HepG2 (cell line): ENCODE data around the gene TBC1D16. TPM values are rescaled to one million over a fixed set of nuclear protein-coding genes. Genes with fewer than 3 reads are reported as not detected.

Experiments
- ATAC-seq: fragments of 200-7000 bp; cut with Tn5 transposase; 3 replicates; pipeline ENCODE4 v1.9.1; 2020; ENCODE audit warnings: mild to moderate bottlenecking, moderate library complexity
- BruUV-seq: library from RNA; stranded (reverse); fragments of 400-500 nt; replicated peaks from 2 replicates; lab custom pipeline; 2021; lab: Mats Ljungman, UMichigan
- CTCF ChIA-PET: fragments of 300-600 bp; formaldehyde crosslinking; extraction: SDS; loops from one replicate; lab custom pipeline; 2021; ENCODE audit warnings: low total read pairs, inconsistent platforms, low intra/inter-chr PET ratio; lab: Yijun Ruan, JAX
- POLR2A ChIA-PET: fragments of 350-600 bp; sonication (Branson Sonifier 250); formaldehyde crosslinking; loops from one replicate; lab custom pipeline; 2020; ENCODE audit warnings: antibody characterized with exemption, inconsistent platforms; lab: Yijun Ruan, JAX
- DNase-seq: peaks from one replicate; pipeline ENCODE4 v3.0.0-alpha.2; 2015; ENCODE audit warnings: low spot score
- FAIRE-seq: peaks from 3 replicates; lab custom pipeline; 2011; peaks lifted over from hg19 to GRCh38; lab: Jason Lieb, UNC
- H2AFZ ChIP-seq: one replicate; pipeline ENCODE4 v1.6.1; 2011; ENCODE audit warnings: low read length, inconsistent platforms
- H3K27ac ChIP-seq: fragments of 300-600 bp; 3 replicates; pipeline ENCODE4 v1.8.0; 2011; ENCODE audit warnings: mixed run types, mild to moderate bottlenecking, mixed read lengths, low read length, inconsistent platforms; ENCODE audit not compliant: insufficient read depth; ENCODE audit errors: extremely low read length
- H3K27me3 ChIP-seq, 2 experiments: fragments of 200-600 bp in 1 of 2; 2 replicates in 1 of 2; 3 replicates in 1 of 2; pipeline versions ENCODE4 v1.6.0 to v1.8.0; 2011; ENCODE audit warnings: low read length in 2 of 2, mild to moderate bottlenecking in 2 of 2, moderate library complexity in 2 of 2, inconsistent platforms in 1 of 2; ENCODE audit not compliant: insufficient read depth in 2 of 2, control insufficient read depth in 1 of 2
- H3K36me3 ChIP-seq, 2 experiments: fragments of 200-600 bp in 1 of 2; replicated peaks in 1 of 2; 2 replicates in 1 of 2; 3 replicates in 1 of 2; pipeline versions ENCODE4 v1.5.1 to v1.8.0; 2011; ENCODE audit warnings: low read length in 2 of 2, inconsistent platforms in 1 of 2; ENCODE audit not compliant: insufficient read depth in 2 of 2, control insufficient read depth in 1 of 2
- H3K4me1 ChIP-seq: 2 replicates; pipeline ENCODE4 v1.5.1; 2012; ENCODE audit warnings: low read length, inconsistent platforms; ENCODE audit not compliant: insufficient read depth
- H3K4me2 ChIP-seq: 2 replicates; pipeline ENCODE4 v1.6.0; 2011; ENCODE audit warnings: low read depth, low read length, inconsistent platforms
- H3K4me3 ChIP-seq, 3 experiments: fragments of 200-600 bp in 1 of 3; sonication (generic), shearing (Covaris generic) in 1 of 3; replicated peaks in 1 of 3; 2 replicates each; pipeline ENCODE4 v1.5.1; 2011 to 2016; ENCODE audit warnings: low read length in 3 of 3, inconsistent platforms in 2 of 3, low read depth in 2 of 3, mild to moderate bottlenecking in 2 of 3, control low read depth in 1 of 3, mixed read lengths in 1 of 3; ENCODE audit not compliant: insufficient read depth in 1 of 3
- H3K79me2 ChIP-seq: one replicate; pipeline ENCODE4 v1.6.1; 2011; ENCODE audit warnings: low read length, inconsistent platforms; ENCODE audit not compliant: insufficient read depth
- H3K9ac ChIP-seq: 2 replicates; pipeline ENCODE4 v1.6.0; 2011; ENCODE audit warnings: mild to moderate bottlenecking, low read depth, low read length, inconsistent platforms; ENCODE audit not compliant: insufficient read depth
- H3K9me3 ChIP-seq: 2 replicates; pipeline ENCODE4 v1.5.1; 2012; ENCODE audit warnings: mild to moderate bottlenecking, low read length
- H4K20me1 ChIP-seq: 2 replicates; pipeline ENCODE4 v1.6.0; 2011; ENCODE audit warnings: inconsistent platforms, mild to moderate bottlenecking, low read length, moderate library complexity; ENCODE audit not compliant: insufficient read depth
- MAFG ChIP-seq: sonication (generic); formaldehyde crosslinking; IDR thresholded peaks from 2 replicates; pipeline ENCODE4 v1.5.1; 2020; ENCODE audit warnings: mild to moderate bottlenecking, missing genetic modification reagents
- MEIS1 ChIP-seq: sonication (generic); formaldehyde crosslinking; IDR thresholded peaks from 2 replicates; pipeline ENCODE4 v1.9.0; 2021; ENCODE audit warnings: mild to moderate bottlenecking, missing genetic modification reagents, moderate library complexity, borderline replicate concordance
- ZNF280B ChIP-seq: sonication (generic); formaldehyde crosslinking; IDR thresholded peaks from 2 replicates; pipeline ENCODE4 v1.5.0; 2020; ENCODE audit warnings: missing genetic modification reagents, mild to moderate bottlenecking, borderline replicate concordance
- WGBS: methylation state at CpG from one replicate; pipeline ENCODE4 v1.1.6; 2017; ENCODE audit warnings: low lambda C conversion rate; 5-methylcytosine and 5-hydroxymethylcytosine counted together
- in situ Hi-C: cut with HindIII; loops from 2 replicates; pipeline ENCODE4 v1.10.0; 2017; ENCODE audit warnings: low pct_unique_long_range_greater_than_20kb; ENCODE audit not compliant: extremely low pct_ligation_motif_present
- intact Hi-C: fragments of 100-400 bp; cut with micrococcal nuclease; formaldehyde crosslinking; loops from one replicate; pipeline ENCODE4 v1.10.0; 2022; ENCODE audit not compliant: unreplicated experiment
- polyA plus RNA-seq, 8 experiments: library from polyadenylated mRNA; depleted of rRNA in 3 of 8; stranded (reverse) in 7 of 8; unstranded in 1 of 8; fragments of >200 nt; fragmentation: Illumina TruSeq in 4 of 8; extraction: Trizol in 4 of 8; gene quantifications; 2 replicates each; pipeline versions ENCODE4 v1.2.1 to v1.2.3, GENCODE V29; 2011 to 2016; ENCODE audit warnings: low read depth in 4 of 8, missing spikeins in 1 of 8, mixed read lengths in 1 of 8; ENCODE audit not compliant: insufficient read depth in 1 of 8
- total RNA-seq, 5 experiments: library from RNA; depleted of rRNA; stranded (reverse); fragments of >200 nt; fragmentation: Illumina TruSeq; extraction: Trizol; gene quantifications; 2 replicates each; pipeline ENCODE4 v1.2.3, GENCODE V29; 2016; ENCODE audit warnings: low read depth in 1 of 5

TBC1D16 gene
- total and polyA plus RNA-seq, 2 of the 13 experiments (the other 11 are each of a cell fraction or from before 2014, with no cell fraction given) = 14.9 to 24.9 TPM

DNA sequence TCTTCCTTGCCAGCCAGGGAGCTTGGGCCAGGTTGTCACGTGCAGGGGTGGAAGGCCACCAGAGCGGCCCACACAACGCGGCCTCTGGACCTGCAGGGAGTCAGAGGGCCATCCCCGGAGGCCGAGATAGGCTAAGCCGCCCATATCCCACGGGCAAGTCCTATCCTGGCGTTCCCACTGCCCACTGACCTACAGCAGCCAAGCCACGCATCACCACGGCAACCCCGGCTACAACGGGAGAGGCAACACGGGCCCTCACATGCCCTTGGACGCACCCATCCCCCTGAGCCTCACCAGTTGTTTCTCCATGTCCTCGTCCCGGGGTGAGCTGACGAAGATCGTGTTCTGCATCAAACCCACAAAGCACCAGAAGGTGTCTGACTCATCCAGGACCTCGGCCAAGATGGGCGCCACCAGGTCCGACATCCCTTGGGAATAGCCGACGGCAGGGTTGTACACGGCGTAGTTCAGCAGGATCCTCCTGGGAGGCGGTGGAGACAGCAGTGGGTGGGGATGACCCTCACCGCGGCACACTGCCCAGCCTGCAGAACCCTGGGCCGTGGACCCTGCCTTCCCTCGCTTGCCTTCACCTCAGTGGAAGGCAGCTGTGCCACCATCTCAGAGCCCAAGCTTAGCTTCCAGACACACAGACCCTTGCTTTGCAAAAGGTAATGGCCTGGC, 88.2 kb downstream of the TBC1D16 start:
- FAIRE-seq (no peak), ATAC-seq (no peak), DNase-seq (no peak)
- 92% methylated on average over 21 of the region's 31 CpGs for WGBS
- Histone ChIP-seq H3K4me1 (peaks cover 9% of the 10 kb centered on the region), H3K9me3 (no peaks in the 10 kb centered on the region), H4K20me1 (no peaks in the 10 kb centered on the region), H3K79me2 (no peaks in the 10 kb centered on the region), H3K36me3 (peaks cover 24 to 52% of the 10 kb centered on the region in 2 experiments), H3K27ac (no peak overlapping the region), H3K4me3 (no peak overlapping the region)
- no TSS peak for BruUV-seq
- POLR2A ChIA-PET = interaction anchor here (0.9 to 1.0 kb wide), 2 partner anchors 15 to 21 kb away, joined by 3 read pairs; no protein-coding TSS in a partner anchor
- TF ChIP-seq ZNF280B (CRISPR knock-in tag) = no peak
- TF ChIP-seq, all 625 proteins: peak for 0
- intact Hi-C loops = no loop called here
- Histone ChIP-seq H3K27me3 (no peaks in the 10 kb centered on the region), H2AFZ (no peak overlapping the region), H3K4me2 (no peak overlapping the region), H3K9ac (no peak overlapping the region)
- in situ Hi-C loops = no loop called here
- CTCF ChIA-PET = no interaction called here

- no peaks in the 10 kb centered on the region for H3K79me2 ChIP-seq
- in situ Hi-C loops (no loop called here), intact Hi-C loops (no loop called here)
- no TSS peak for BruUV-seq
- ATAC-seq (no peak), FAIRE-seq (no peak), DNase-seq (no peak)
- H3K36me3 ChIP-seq = peaks cover 28 to 52% of the 10 kb centered on the region in 2 experiments
- peaks cover under 1% of the 10 kb centered on the region; the same call in 1 of the 2 replicates for H3K4me1 ChIP-seq
- no peak overlapping the region for H3K4me3 ChIP-seq
- H4K20me1 ChIP-seq = no peaks in the 10 kb centered on the region
- WGBS = 98% methylated on average over 16 of the region's 25 CpGs
- H3K27ac ChIP-seq = no peak overlapping the region
- H3K9ac ChIP-seq = no peak overlapping the region
- CTCF ChIA-PET = no interaction called here
- TF ChIP-seq MAFG (CRISPR knock-in tag) (peak; percentile 22; the same call in 1 of the 2 replicates), MEIS1 (CRISPR knock-in tag) (no peak)
- POLR2A ChIA-PET = interaction anchor here (1.0 kb wide), 1 partner anchor 20 kb away, joined by 3 read pairs; no protein-coding TSS in a partner anchor
- no peaks in the 10 kb centered on the region for H3K9me3 ChIP-seq
- no peaks in the 10 kb centered on the region for H3K27me3 ChIP-seq
- H3K4me2 ChIP-seq = no peak overlapping the region
- no peak overlapping the region for H2AFZ ChIP-seq
Observed at GRCh38 chr17:79946352-79947231, 89.1 kb downstream of the TBC1D16 start.
